Hepatocyte (in vitro differentiated cells): ENCODE results near the gene LCP1. TPM values are rescaled to one million over a fixed set of nuclear protein-coding genes. Genes with fewer than 3 reads are reported as not detected.

Experiments
- DNase-seq: peaks from one replicate; pipeline ENCODE4 v3.0.0-alpha.2; 2016; ENCODE audit warnings: low spot score
- H2AFZ ChIP-seq: fragments of 200-600 bp; sonication (generic); 2 replicates; pipeline ENCODE4 v1.6.0; 2016; ENCODE audit warnings: antibody characterized with exemption, mild to moderate bottlenecking
- H3K27ac ChIP-seq: fragments of 200-600 bp; sonication (generic); 2 replicates; pipeline ENCODE4 v1.5.1; 2016; ENCODE audit warnings: mild to moderate bottlenecking
- H3K27me3 ChIP-seq: fragments of 200-600 bp; sonication (generic); 2 replicates; pipeline ENCODE4 v1.6.1; 2016
- H3K36me3 ChIP-seq: fragments of 200-600 bp; sonication (generic); replicated peaks from 2 replicates; pipeline ENCODE4 v1.5.1; 2016; ENCODE audit warnings: low read depth; ENCODE audit not compliant: insufficient read depth
- H3K4me1 ChIP-seq: fragments of 200-600 bp; sonication (generic); 2 replicates; pipeline ENCODE4 v1.5.1; 2016; ENCODE audit warnings: mild to moderate bottlenecking, moderate library complexity; ENCODE audit not compliant: insufficient read depth
- H3K4me2 ChIP-seq: fragments of 200-600 bp; sonication (generic); 2 replicates; pipeline ENCODE4 v1.6.0; 2016
- H3K4me3 ChIP-seq: fragments of 200-600 bp; sonication (generic); 2 replicates; pipeline ENCODE4 v1.5.1; 2016; ENCODE audit warnings: mild to moderate bottlenecking
- H3K79me2 ChIP-seq: fragments of 200-600 bp; sonication (generic); 2 replicates; pipeline ENCODE4 v1.6.0; 2017; ENCODE audit warnings: mild to moderate bottlenecking
- H3K9me2 ChIP-seq: fragments of 200-600 bp; sonication (generic); replicated peaks from 2 replicates; pipeline ENCODE4 v1.6.0; 2017; ENCODE audit warnings: mild to moderate bottlenecking; ENCODE audit not compliant: insufficient read depth
- H3K9me3 ChIP-seq: fragments of 200-600 bp; sonication (generic); 2 replicates; pipeline ENCODE4 v1.5.1; 2016; ENCODE audit warnings: low read depth, mild to moderate bottlenecking
- H4K20me1 ChIP-seq: fragments of 200-600 bp; sonication (generic); 2 replicates; pipeline ENCODE4 v1.6.0; 2016; ENCODE audit warnings: mild to moderate bottlenecking; ENCODE audit not compliant: insufficient read depth, poor library complexity, severe bottlenecking
- CTCF ChIP-seq: fragments of 200-600 bp; sonication (generic); IDR thresholded peaks from 2 replicates; pipeline ENCODE4 v1.5.1; 2016; ENCODE audit warnings: antibody characterized with exemption, mild to moderate bottlenecking; ENCODE audit not compliant: poor library complexity
- EZH2 ChIP-seq: fragments of 200-600 bp; sonication (generic); IDR thresholded peaks from 2 replicates; pipeline ENCODE4 v1.6.1; 2016; ENCODE audit warnings: antibody characterized with exemption, mild to moderate bottlenecking, borderline replicate concordance
- EZH2phosphoT487 ChIP-seq: fragments of 200-600 bp; sonication (generic); IDR thresholded peaks from one replicate; pipeline ENCODE4 v1.6.1; 2018; ENCODE audit warnings: antibody characterized with exemption, mild to moderate bottlenecking, low read depth, moderate library complexity; ENCODE audit not compliant: unreplicated experiment, severe bottlenecking
- WGBS: methylation state at CpG from one replicate; pipeline ENCODE4 v1.1.6; 2016; ENCODE audit warnings: low lambda C conversion rate; ENCODE audit errors: missing lambda C conversion rate; 5-methylcytosine and 5-hydroxymethylcytosine counted together
- polyA plus RNA-seq: library from polyadenylated mRNA; unstranded; fragments of >200 nt; fragmentation: Nextera tagmentation; extraction: Ambion mirVana; gene quantifications from 2 replicates; pipeline ENCODE4 v1.2.1, GENCODE V29; 2016
- total RNA-seq: library from RNA; depleted of rRNA; stranded (reverse); fragments of >200 nt; gene quantifications from 2 replicates; pipeline ENCODE4 v1.2.3, GENCODE V29; 2014

LCP1 gene
- total and polyA plus RNA-seq, 2 experiments from 2014 or later = 18.9 to 30.6 TPM

GRCh38 chr13:46145950-46146349 is 36.0 kb downstream of the LCP1 start:
- no peak for TF ChIP-seq EZH2
- no peak for TF ChIP-seq EZH2phosphoT487
- TF ChIP-seq CTCF = no peak
- peaks cover 17% of the 10 kb centered on the region for H3K4me1 ChIP-seq
- no peaks in the 10 kb centered on the region for H3K9me3 ChIP-seq
- H3K79me2 ChIP-seq = no peaks in the 10 kb centered on the region
- H3K9me2 ChIP-seq = no peaks in the 10 kb centered on the region
- H3K4me2 ChIP-seq = no peak overlapping the region
- DNase-seq = no peak
- no peaks in the 10 kb centered on the region for H4K20me1 ChIP-seq
- H3K27ac ChIP-seq = no peak overlapping the region
- no peaks in the 10 kb centered on the region for H3K36me3 ChIP-seq
- no peak overlapping the region for H2AFZ ChIP-seq
- 83% methylated on average over 2 of the region's 2 CpGs for WGBS
- no peaks in the 10 kb centered on the region for H3K27me3 ChIP-seq
- H3K4me3 ChIP-seq = no peak overlapping the region

- Histone ChIP-seq H2AFZ (no peak overlapping the region), H3K36me3 (no peaks in the 10 kb centered on the region), H3K4me1 (peaks cover 17% of the 10 kb centered on the region), H3K27me3 (no peaks in the 10 kb centered on the region), H3K9me2 (no peaks in the 10 kb centered on the region), H4K20me1 (no peaks in the 10 kb centered on the region), H3K79me2 (no peaks in the 10 kb centered on the region), H3K4me3 (no peak overlapping the region), H3K4me2 (no peak overlapping the region), H3K9me3 (no peaks in the 10 kb centered on the region), H3K27ac (no peak overlapping the region)
- DNase-seq = no peak
- WGBS = 63% methylated on average over 4 of the region's 4 CpGs
- TF ChIP-seq EZH2phosphoT487 (no peak), CTCF (no peak), EZH2 (no peak)
Measured at GRCh38 chr13:46145135-46145534, 36.8 kb downstream of the LCP1 start.

DNA sequence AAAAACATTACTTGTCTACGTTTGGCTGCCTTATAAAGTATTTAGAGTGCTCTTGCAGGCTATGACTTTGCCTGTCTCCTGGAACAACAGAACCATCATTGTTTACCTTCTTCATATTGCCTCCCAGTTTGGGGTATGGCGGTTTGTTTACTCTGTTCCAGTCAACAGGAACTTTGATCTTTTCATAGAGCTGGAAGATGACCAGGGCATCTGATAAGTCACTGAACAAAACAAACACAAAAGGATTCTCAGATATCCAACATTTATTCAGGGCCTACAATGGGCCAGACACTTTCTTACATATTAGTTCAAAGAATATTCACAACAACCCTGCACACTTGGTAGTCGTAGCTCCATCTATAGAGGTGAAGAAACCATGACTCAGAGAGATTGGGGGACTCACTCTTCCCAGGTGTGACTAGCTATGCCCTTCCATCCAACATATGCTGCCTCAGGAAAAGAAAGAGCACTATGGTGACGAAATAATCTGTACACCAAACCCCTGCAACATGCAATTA is 38.7 kb downstream of the LCP1 start:
- Histone ChIP-seq H3K4me1 (peaks cover 17% of the 10 kb centered on the region), H3K79me2 (no peaks in the 10 kb centered on the region), H2AFZ (no peak overlapping the region), H3K4me3 (no peak overlapping the region), H3K4me2 (peak overlapping the region; percentile 24), H3K9me3 (no peaks in the 10 kb centered on the region), H4K20me1 (no peaks in the 10 kb centered on the region), H3K9me2 (no peaks in the 10 kb centered on the region), H3K27me3 (no peaks in the 10 kb centered on the region), H3K36me3 (no peaks in the 10 kb centered on the region), H3K27ac (peak overlapping the region; percentile 47)
- TF ChIP-seq CTCF (no peak), EZH2phosphoT487 (no peak), EZH2 (no peak)
- WGBS = 50% methylated on average over 4 of the region's 4 CpGs
- DNase-seq = peak; percentile 30

GRCh38 chr13:46142776-46143175 is 39.2 kb downstream of the LCP1 start:
- Histone ChIP-seq H3K27ac (peak overlapping the region; percentile 26), H4K20me1 (no peaks in the 10 kb centered on the region), H3K36me3 (no peaks in the 10 kb centered on the region), H3K9me3 (no peaks in the 10 kb centered on the region), H3K79me2 (no peaks in the 10 kb centered on the region), H3K4me1 (peaks cover 17% of the 10 kb centered on the region), H3K9me2 (no peaks in the 10 kb centered on the region), H3K27me3 (no peaks in the 10 kb centered on the region), H3K4me2 (peak overlapping the region; percentile 24), H2AFZ (no peak overlapping the region), H3K4me3 (no peak overlapping the region)
- no peak for DNase-seq
- 40% methylated on average over 3 of the region's 3 CpGs for WGBS
- TF ChIP-seq EZH2 (no peak), EZH2phosphoT487 (no peak), CTCF (no peak)
